ENCODE data around the gene MFAP2.

MFAP2 gene

GRCh38 chr1:17005365-17005740, 24.9 kb upstream of the MFAP2 start:
- DNase-seq = no peak

GRCh38 chr1:17004466-17005364, 24.3 kb upstream of the MFAP2 start:
- no peak for DNase-seq

GRCh38 chr1:17002524-17002902, 22.1 kb upstream of the MFAP2 start:
- no peak for DNase-seq

- DNase-seq = no peak
Measured at GRCh38 chr1:17001760-17002523, 21.5 kb upstream of the MFAP2 start.

- no peak for DNase-seq
Measured at GRCh38 chr1:16999863-17000262, 19.4 kb upstream of the MFAP2 start.

GRCh38 chr1:16998589-16998988, 18.2 kb upstream of the MFAP2 start:
- DNase-seq = no peak

- no peak for DNase-seq
Measured at GRCh38 chr1:16996845-16997244, 16.4 kb upstream of the MFAP2 start.

- no peak for DNase-seq
Measured at GRCh38 chr1:16993521-16994038, 13.2 kb upstream of the MFAP2 start.

- DNase-seq = no peak
Measured at GRCh38 chr1:16992675-16993074, 12.3 kb upstream of the MFAP2 start.

GRCh38 chr1:16992102-16992501, 11.7 kb upstream of the MFAP2 start:
- no peak for DNase-seq

- no peak for DNase-seq
Measured at GRCh38 chr1:16991571-16991970, 11.2 kb upstream of the MFAP2 start.

GRCh38 chr1:16989676-16990391, 9.4 kb upstream of the MFAP2 start:
- no peak for DNase-seq

- no peak for DNase-seq
Measured at GRCh38 chr1:16988210-16988609, 7.8 kb upstream of the MFAP2 start.

GRCh38 chr1:16986962-16987361, 6.5 kb upstream of the MFAP2 start:
- DNase-seq = no peak

GRCh38 chr1:16986560-16986959, 6.1 kb upstream of the MFAP2 start:
- DNase-seq = no peak

- DNase-seq = no peak
Measured at GRCh38 chr1:16986113-16986512, 5.7 kb upstream of the MFAP2 start.

GRCh38 chr1:16984717-16985116, 4.3 kb upstream of the MFAP2 start:
- no peak for DNase-seq

GRCh38 chr1:16983649-16984048, 3.2 kb upstream of the MFAP2 start:
- DNase-seq = no peak

- no peak for DNase-seq
Measured at GRCh38 chr1:16982902-16983301, 2.5 kb upstream of the MFAP2 start.

- DNase-seq = no peak
Measured at GRCh38 chr1:16981269-16981849, 939 bp upstream of the MFAP2 start.

- DNase-seq = no peak
Measured at GRCh38 chr1:16979475-16980327, 719 bp downstream of the MFAP2 start.

All from NCI-H1417 treated with DMSO at 0.1 percent for 48 hours (cell line).